Keratinocyte (primary cell): ENCODE data around the gene DPYSL4.

Experiments used
- CTCF ChIP-seq, 3 experiments: IDR thresholded peaks in 1 of 3; conservative IDR thresholded peaks in 1 of 3; optimal IDR thresholded peaks in 1 of 3; 2 replicates in 2 of 3; 3 replicates in 1 of 3; pipeline versions ENCODE3 to v1.5.1; 2011; ENCODE audit warnings: low read length in 3 of 3, mild to moderate bottlenecking in 3 of 3, moderate library complexity in 2 of 3, control low read depth in 1 of 3, inconsistent platforms in 1 of 3; ENCODE audit not compliant: insufficient read depth in 2 of 3; ENCODE audit errors: extremely low read depth in 1 of 3
- EZH2 ChIP-seq: IDR thresholded peaks from one replicate; pipeline ENCODE4 v1.6.1; 2012; ENCODE audit warnings: inconsistent platforms, mild to moderate bottlenecking, low read length, moderate library complexity

GRCh38 chr10:132150777-132151176, 36.0 kb upstream of the DPYSL4 start:
- TF ChIP-seq CTCF (optimal IDR thresholded peaks at IDR 0.05 in 1 of 3, IDR thresholded peaks at IDR 0.05 in 1 of 3, conservative IDR thresholded peaks at IDR 0.05 in 1 of 3; ENCODE audit: extremely low read depth in 1 of 3, insufficient read depth in 2 of 3, low read length in 3 of 3), result no peak
- TF ChIP-seq EZH2, result no peak
